ENCODE measurements around the gene PDIK1L. TPM values are rescaled to one million over a fixed set of nuclear protein-coding genes. Genes with fewer than 3 reads are reported as not detected.
"Not testable (repeated sequence)": the region's sequence is repeated elsewhere in the genome, so short reads cannot be mapped to it uniquely, and the experiment has no call there.

Gene PDIK1L
- total and polyA plus RNA-seq, 10 donors, result 2.5 to 14.1 (median 10.5) TPM

- Histone ChIP-seq H3K9me3 (no peaks in the 10 kb centered on the region), H3K4me3 (no peak overlapping the region), H3K4me1 (peaks cover 0 to 18% (median 9%) of the 10 kb centered on the region in 6 donors), H3K27me3 (replicated peaks in 1 of 7) (peaks cover 0 to 13% (median 0%) of the 10 kb centered on the region in 7 donors), H3K27ac (no peak overlapping the region), H3K36me3 (no peaks in the 10 kb centered on the region)
- no peak for TF ChIP-seq POLR2A (IDR thresholded peaks at IDR 0.05)
- TF ChIP-seq POLR2AphosphoS5 (IDR thresholded peaks at IDR 0.05), result no peak
- TF ChIP-seq CTCF (IDR thresholded peaks at IDR 0.05 in 8 of 11, conservative IDR thresholded peaks at IDR 0.05 in 3 of 11), result no peak
- DNase-seq, result no peak
- intact Hi-C loops (cut with DNase I; ENCODE audit: low total_unique reads), result no loop called here
- WGBS, 5 donors, result 80 to 92% (median 86%) methylated on average over 2 of the region's 2 CpGs
These were observed 15.2 kb upstream of the PDIK1L start for GRCh38 chr1:26096471-26096870.

GRCh38 chr1:26097696-26098095, 13.9 kb upstream of the PDIK1L start:
- intact Hi-C loops (cut with DNase I; ENCODE audit: low total_unique reads), result no loop called here

GRCh38 chr1:26098602-26099001, 13.0 kb upstream of the PDIK1L start:
- Histone ChIP-seq H3K4me3 (no peak overlapping the region), H3K36me3 (no peaks in the 10 kb centered on the region), H3K27ac (no peak overlapping the region), H3K9me3 (no peaks in the 10 kb centered on the region), H3K27me3 (replicated peaks in 1 of 7) (no peaks in the 10 kb centered on the region), H3K4me1 (peaks cover 0 to 18% (median 8%) of the 10 kb centered on the region in 6 donors)
- TF ChIP-seq CTCF (IDR thresholded peaks at IDR 0.05 in 8 of 11, conservative IDR thresholded peaks at IDR 0.05 in 3 of 11) (no peak), POLR2AphosphoS5 (IDR thresholded peaks at IDR 0.05) (no peak), POLR2A (IDR thresholded peaks at IDR 0.05) (no peak)
- no peak for DNase-seq
- intact Hi-C loops (cut with DNase I; ENCODE audit: low total_unique reads), result no loop called here
- WGBS, 5 donors, result 94 to 98% (median 95%) methylated on average over 4 of the region's 4 CpGs

More at GRCh38 chr1:26097696-26098095, 13.9 kb upstream of the PDIK1L start:
- Histone ChIP-seq H3K4me1 (peaks cover 0 to 18% (median 9%) of the 10 kb centered on the region in 6 donors), H3K36me3 (no peaks in the 10 kb centered on the region), H3K9me3 (no peaks in the 10 kb centered on the region), H3K27me3 (replicated peaks in 1 of 7) (peaks cover 0 to under 1% (median 0%) of the 10 kb centered on the region in 7 donors), H3K4me3 (no peak overlapping the region), H3K27ac (no peak overlapping the region)
- TF ChIP-seq POLR2A (IDR thresholded peaks at IDR 0.05), result no peak
- no peak for TF ChIP-seq CTCF (IDR thresholded peaks at IDR 0.05 in 8 of 11, conservative IDR thresholded peaks at IDR 0.05 in 3 of 11)
- TF ChIP-seq POLR2AphosphoS5 (IDR thresholded peaks at IDR 0.05), result no peak
- DNase-seq, result no peak

- Histone ChIP-seq H3K4me1 (peaks cover 0 to 8% (median 3%) of the 10 kb centered on the region in 6 donors), H3K27ac (no peak overlapping the region), H3K9me3 (no peaks in the 10 kb centered on the region), H3K36me3 (no peaks in the 10 kb centered on the region), H3K27me3 (replicated peaks in 1 of 7) (no peaks in the 10 kb centered on the region), H3K4me3 (no peak overlapping the region)
- 85 to 96% (median 93%) methylated on average over 3 of the region's 3 CpGs for WGBS, 5 donors
- no peak for DNase-seq
- intact Hi-C loops (cut with DNase I; ENCODE audit: low total_unique reads), result loop anchor here (10.0 kb wide), 1 partner anchor 315 kb away; the partner anchor contains the start of gene LIN28A
- TF ChIP-seq CTCF (IDR thresholded peaks at IDR 0.05 in 8 of 11, conservative IDR thresholded peaks at IDR 0.05 in 3 of 11), result no peak
- TF ChIP-seq POLR2AphosphoS5 (IDR thresholded peaks at IDR 0.05), result no peak
- no peak for TF ChIP-seq POLR2A (IDR thresholded peaks at IDR 0.05)
These were observed 11.8 kb upstream of the PDIK1L start for GRCh38 chr1:26099780-26100179.

GRCh38 chr1:26100204-26100603, 11.4 kb upstream of the PDIK1L start:
- not testable (repeated sequence) for H3K4me1 ChIP-seq; H3K36me3 ChIP-seq; H3K9me3 ChIP-seq; DNase-seq; H3K27ac ChIP-seq; H3K27me3 ChIP-seq (replicated peaks in 1 of 7); H3K4me3 ChIP-seq
- intact Hi-C loops (cut with DNase I; ENCODE audit: low total_unique reads), result loop anchor here (10.0 kb wide), 1 partner anchor 315 kb away; the partner anchor contains the start of gene LIN28A
- 81 to 91% (median 85%) methylated on average over 10 of the region's 10 CpGs for WGBS, 5 donors
